K562 (cell line): ENCODE data around the gene BICD1. TPM values are rescaled to one million over a fixed set of nuclear protein-coding genes. Genes with fewer than 3 reads are reported as not detected.

ENCODE experiments used
- JUND ChIP-seq, 2 experiments: IDR thresholded peaks; 2 replicates in 1 of 2; 3 replicates in 1 of 2; pipeline ENCODE4 v1.6.1; 2011; ENCODE audit warnings: borderline replicate concordance in 2 of 2, low read depth in 2 of 2, low read length in 2 of 2, improper control_type of control experiment in 1 of 2, missing biosample characterization in 1 of 2, missing genetic modification characterization in 1 of 2, missing genetic modification reagents in 1 of 2
- POLR3G ChIP-seq: IDR thresholded peaks from 2 replicates; pipeline ENCODE4 v1.6.1; 2011; ENCODE audit not compliant: insufficient read length, insufficient replicate concordance; ENCODE audit errors: extremely low read depth
- SIN3A ChIP-seq, 2 experiments: fragments of 150-350 bp in 1 of 2; IDR thresholded peaks; 2 replicates each; pipeline ENCODE4 v1.6.1; 2011 to 2016; ENCODE audit warnings: borderline replicate concordance in 2 of 2, low read depth in 2 of 2, low read length in 2 of 2, mild to moderate bottlenecking in 2 of 2, moderate library complexity in 2 of 2; ENCODE audit not compliant: control insufficient read depth in 1 of 2
- U2AF2 ChIP-seq: fragments of 200-400 bp; formaldehyde crosslinking; optimal IDR thresholded peaks from 2 replicates; pipeline ENCODE3; 2017; ENCODE audit warnings: low read depth, mild to moderate bottlenecking, low read length
- ZNF282 ChIP-seq: sonication (generic); formaldehyde crosslinking; IDR thresholded peaks from 2 replicates; pipeline ENCODE4 v1.8.1; 2023; ENCODE audit warnings: missing genetic modification reagents
- ZNF41 ChIP-seq: fragments of 250-450 bp; sonication (Bioruptor Pico); conservative IDR thresholded peaks from 2 replicates; pipeline ENCODE4 v1.4.0; 2020; ENCODE audit warnings: mild to moderate bottlenecking
- ZNF655 ChIP-seq: fragments of 250-450 bp; sonication (Bioruptor Pico); IDR thresholded peaks from 2 replicates; pipeline ENCODE4 v1.5.0; 2021
- polyA plus RNA-seq, 8 experiments: library from polyadenylated mRNA; depleted of rRNA in 4 of 8; stranded (reverse) in 5 of 8; unstranded in 3 of 8; fragments of >200 nt; fragmentation: Nextera tagmentation in 2 of 8; fragmentation: Illumina TruSeq in 1 of 8; extraction: Ambion mirVana in 2 of 8; extraction: Trizol in 1 of 8; gene quantifications; 2 replicates each; pipeline versions ENCODE4 v1.2.1 to v1.2.3, GENCODE V29; 2011 to 2014; ENCODE audit warnings: inconsistent platforms in 1 of 8, missing spikeins in 1 of 8
- total RNA-seq, 7 experiments: library from RNA; depleted of rRNA in 6 of 7; stranded (reverse); fragments of >200 nt in 6 of 7; fragmentation: Illumina TruSeq in 2 of 7; extraction: Trizol in 2 of 7; gene quantifications; 2 replicates each; pipeline versions ENCODE4 v1.2.1 to v1.2.3, GENCODE V29; 2011 to 2021; ENCODE audit warnings: low replicate concordance in 1 of 7

Gene BICD1
- total and polyA plus RNA-seq, 9 of the 15 experiments (the other 6 are each of a cell fraction or from before 2014, with no cell fraction given) = 3.5 to 21.1 (median 12.5) TPM

- TF ChIP-seq JUND (IDR thresholded peaks at IDR 0.05; ENCODE audit: borderline replicate concordance, low read depth, low read length) = no peak
- TF ChIP-seq JUND (tag; IDR thresholded peaks at IDR 0.05; ENCODE audit: borderline replicate concordance, low read depth, low read length) = 0 out of 3 replicates have a peak, but pooled peaks have one; percentile 2
- TF ChIP-seq POLR3G = no peak
- TF ChIP-seq ZNF282 (CRISPR knock-in tag) = no peak
- TF ChIP-seq SIN3A (IDR thresholded peaks at IDR 0.05; ENCODE audit: borderline replicate concordance in 2 of 2, control insufficient read depth in 1 of 2, low read depth in 2 of 2, low read length in 2 of 2) = no peak
- TF ChIP-seq U2AF2 = no peak
- TF ChIP-seq ZNF41 (CRISPR knock-in tag) = no peak
- no peak for TF ChIP-seq ZNF655 (CRISPR knock-in tag)
Measured at GRCh38 chr12:32105986-32106516, 596 bp upstream of the BICD1 start (continued).
